NT2/D1 (cell line): ENCODE data around the gene DLG2.
A peak's percentile ranks its signal among the peaks of the same experiment; 100 is the strongest.

Source experiments
- DNase-seq: peaks from one replicate; pipeline ENCODE4 v3.0.0-alpha.2; 2011; ENCODE audit warnings: low read depth, low spot score
- H3K27me3 ChIP-seq: 2 replicates; pipeline ENCODE4 v1.6.0; 2011; ENCODE audit warnings: mild to moderate bottlenecking; ENCODE audit not compliant: insufficient read length, insufficient read depth
- H3K36me3 ChIP-seq: 2 replicates; pipeline ENCODE4 v1.6.1; 2011; ENCODE audit warnings: mild to moderate bottlenecking, low read length, mixed read lengths; ENCODE audit not compliant: insufficient read depth, insufficient read length
- H3K4me1 ChIP-seq: 2 replicates; pipeline ENCODE4 v1.5.1; 2011; ENCODE audit not compliant: insufficient read depth, insufficient read length
- H3K4me3 ChIP-seq: 2 replicates; pipeline ENCODE4 v1.5.1; 2011; ENCODE audit warnings: low read depth; ENCODE audit not compliant: insufficient read length
- H3K9ac ChIP-seq: 2 replicates; pipeline ENCODE4 v1.6.0; 2011; ENCODE audit warnings: low read depth; ENCODE audit not compliant: insufficient read length
- H3K9me3 ChIP-seq: 2 replicates; pipeline ENCODE4 v1.5.1; 2011; ENCODE audit warnings: mild to moderate bottlenecking, low read length; ENCODE audit not compliant: insufficient read depth
- SUZ12 ChIP-seq: IDR thresholded peaks from 2 replicates; pipeline ENCODE4 v1.6.1; 2011; ENCODE audit not compliant: insufficient read length, insufficient read depth; ENCODE audit errors: extremely low read depth
- YY1 ChIP-seq: IDR thresholded peaks from 2 replicates; pipeline ENCODE4 v1.6.1; 2011; ENCODE audit not compliant: insufficient read length, insufficient read depth
- ZNF274 ChIP-seq: IDR thresholded peaks from 2 replicates; pipeline ENCODE4 v1.6.1; 2011; ENCODE audit warnings: mild to moderate bottlenecking, low read depth, low read length

DLG2 gene

DNA sequence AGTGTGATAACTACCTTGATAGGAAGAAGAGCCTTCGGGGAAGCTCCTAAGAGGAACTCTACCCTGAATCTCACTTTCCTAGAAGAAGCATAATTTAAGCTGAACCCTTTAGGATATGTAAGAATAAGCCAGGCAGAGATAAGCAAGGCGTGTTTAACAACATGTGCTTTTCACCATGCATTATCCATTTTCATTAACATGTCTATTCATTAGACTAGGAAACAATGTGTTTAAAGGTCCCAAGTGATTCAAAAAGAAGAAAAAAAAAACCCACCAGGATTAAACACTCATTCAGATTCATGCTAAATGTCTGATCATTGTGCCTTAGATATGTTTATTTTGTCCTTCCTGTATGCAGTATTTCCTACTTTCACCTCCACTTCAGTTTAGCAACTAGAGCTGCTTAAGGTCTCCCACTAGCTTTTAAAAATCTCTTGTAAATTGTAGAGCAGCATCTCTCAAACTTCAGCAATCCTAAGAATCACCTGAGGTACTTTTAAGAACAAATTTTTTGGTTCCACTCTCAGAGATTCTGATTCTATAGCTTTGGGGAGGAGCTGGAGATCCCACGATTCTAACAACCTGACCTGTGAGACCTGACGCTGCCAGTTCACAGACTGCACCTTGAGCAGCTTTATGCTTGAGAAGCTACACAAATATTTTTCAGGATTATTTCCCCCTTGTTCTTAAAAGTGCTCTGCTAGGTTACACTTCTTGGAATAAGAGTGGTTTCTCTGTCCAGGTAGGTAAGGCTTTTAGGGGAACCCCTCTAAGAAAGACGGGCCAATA is 1385.6 kb downstream of the DLG2 start:
- no peak for DNase-seq
- Histone ChIP-seq H3K9me3 (no peaks in the 10 kb centered on the region), H3K36me3 (no peaks in the 10 kb centered on the region), H3K4me1 (no peaks in the 10 kb centered on the region), H3K4me3 (no peak overlapping the region), H3K27me3 (no peaks in the 10 kb centered on the region), H3K9ac (no peak overlapping the region)
- TF ChIP-seq YY1 (no peak), SUZ12 (no peak), ZNF274 (no peak)

GRCh38 chr11:84240847-84241246 is 1386.3 kb downstream of the DLG2 start:
- Histone ChIP-seq H3K9ac (no peak overlapping the region), H3K4me3 (no peak overlapping the region), H3K4me1 (no peaks in the 10 kb centered on the region), H3K27me3 (no peaks in the 10 kb centered on the region), H3K9me3 (no peaks in the 10 kb centered on the region), H3K36me3 (no peaks in the 10 kb centered on the region)
- no peak for DNase-seq
- TF ChIP-seq YY1 (no peak), SUZ12 (no peak), ZNF274 (no peak)

GRCh38 chr11:84236436-84236835 is 1390.7 kb downstream of the DLG2 start:
- H3K4me3 ChIP-seq = no peak overlapping the region
- H3K36me3 ChIP-seq = no peaks in the 10 kb centered on the region
- no peak overlapping the region for H3K9ac ChIP-seq
- DNase-seq = no peak
- H3K4me1 ChIP-seq = no peaks in the 10 kb centered on the region
- TF ChIP-seq SUZ12 (no peak), ZNF274 (no peak)
- H3K9me3 ChIP-seq = no peaks in the 10 kb centered on the region
- H3K27me3 ChIP-seq = no peaks in the 10 kb centered on the region

DNA sequence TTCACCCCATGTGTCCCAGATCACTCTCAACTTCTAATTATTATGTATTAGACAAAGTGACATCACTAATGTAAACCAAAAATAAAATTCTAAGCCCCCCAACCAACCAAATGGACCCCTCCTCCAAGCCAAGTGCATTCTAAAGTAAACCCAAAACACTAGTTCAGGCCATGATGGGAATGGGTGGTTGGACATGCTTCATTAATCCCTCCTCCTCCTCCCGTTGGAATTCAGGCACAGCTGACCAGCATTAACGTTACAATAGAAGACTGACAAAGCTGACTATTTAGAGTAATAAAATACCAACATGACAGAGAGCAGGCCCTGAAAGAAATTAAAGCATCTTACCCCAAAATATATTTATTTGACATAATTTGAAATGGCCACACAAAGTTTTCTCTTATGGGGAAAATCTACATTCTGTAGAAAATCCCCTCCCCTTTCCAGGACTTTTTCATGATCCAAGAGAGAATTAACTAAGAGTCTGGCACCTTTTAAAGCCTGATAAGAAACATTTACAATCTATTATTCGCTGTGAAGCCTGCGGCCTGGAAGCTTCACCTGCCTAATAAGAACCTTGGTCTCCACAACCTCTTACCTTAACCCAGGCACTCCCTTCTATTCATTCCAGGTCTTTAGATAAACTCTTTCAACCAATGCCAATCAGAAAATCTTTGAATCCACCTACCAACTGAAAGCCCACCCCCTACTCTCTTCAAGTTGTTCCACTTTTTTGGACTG is 1392.5 kb downstream of the DLG2 start:
- Histone ChIP-seq H3K4me3 (no peak overlapping the region), H3K27me3 (no peaks in the 10 kb centered on the region), H3K9me3 (no peaks in the 10 kb centered on the region), H3K36me3 (no peaks in the 10 kb centered on the region), H3K4me1 (no peaks in the 10 kb centered on the region), H3K9ac (no peak overlapping the region)
- TF ChIP-seq ZNF274 (no peak), SUZ12 (no peak), YY1 (no peak)
- DNase-seq = peak; percentile 27

- Histone ChIP-seq H3K9ac (no peak overlapping the region), H3K36me3 (no peaks in the 10 kb centered on the region), H3K27me3 (no peaks in the 10 kb centered on the region), H3K9me3 (no peaks in the 10 kb centered on the region), H3K4me3 (no peak overlapping the region), H3K4me1 (no peaks in the 10 kb centered on the region)
- TF ChIP-seq YY1 (no peak), ZNF274 (no peak), SUZ12 (no peak)
- no peak for DNase-seq
Observed at GRCh38 chr11:84234011-84234410, 1393.1 kb downstream of the DLG2 start.

GRCh38 chr11:84232511-84232910 is 1394.6 kb downstream of the DLG2 start:
- H3K4me1 ChIP-seq = no peaks in the 10 kb centered on the region
- no peaks in the 10 kb centered on the region for H3K9me3 ChIP-seq
- no peak overlapping the region for H3K9ac ChIP-seq
- DNase-seq = no peak
- no peaks in the 10 kb centered on the region for H3K27me3 ChIP-seq
- H3K4me3 ChIP-seq = no peak overlapping the region
- TF ChIP-seq SUZ12 = no peak
- TF ChIP-seq YY1 = no peak
- no peak for TF ChIP-seq ZNF274
- no peaks in the 10 kb centered on the region for H3K36me3 ChIP-seq

- H3K9me3 ChIP-seq = no peaks in the 10 kb centered on the region
- no peaks in the 10 kb centered on the region for H3K36me3 ChIP-seq
- H3K27me3 ChIP-seq = no peaks in the 10 kb centered on the region
- H3K4me3 ChIP-seq = no peak overlapping the region
- no peak for DNase-seq
- H3K9ac ChIP-seq = no peak overlapping the region
- no peak for TF ChIP-seq YY1
- no peaks in the 10 kb centered on the region for H3K4me1 ChIP-seq
Observed at GRCh38 chr11:84230402-84230801, 1396.7 kb downstream of the DLG2 start.
